ENCODE measurements around the gene OR56A5. TPM values are rescaled to one million over a fixed set of nuclear protein-coding genes. Genes with fewer than 3 reads are reported as not detected.

OR56A5 gene
- polyA plus RNA-seq, 12 donors, result not detected

- no peak for DNase-seq
These were observed 35.2 kb downstream of the OR56A5 start for GRCh38 chr11:5933116-5933515.

- no peak for DNase-seq
These were observed 35.6 kb downstream of the OR56A5 start for GRCh38 chr11:5932671-5933070.

GRCh38 chr11:5931061-5931460, 37.2 kb downstream of the OR56A5 start:
- no peak for DNase-seq

GRCh38 chr11:5930614-5931013, 37.7 kb downstream of the OR56A5 start:
- no peak for DNase-seq

- DNase-seq, result no peak
These were observed 38.5 kb downstream of the OR56A5 start for GRCh38 chr11:5929571-5930368.

- DNase-seq, result no peak
These were observed 39.5 kb downstream of the OR56A5 start for GRCh38 chr11:5928811-5929210.

- DNase-seq, result no peak
These were observed 40.0 kb downstream of the OR56A5 start for GRCh38 chr11:5928271-5928670.

- DNase-seq, result no peak
These were observed 44.5 kb downstream of the OR56A5 start for GRCh38 chr11:5923794-5924193.

- no peak for DNase-seq
These were observed 44.9 kb downstream of the OR56A5 start for GRCh38 chr11:5923427-5923776.

GRCh38 chr11:5922749-5923426, 45.4 kb downstream of the OR56A5 start:
- no peak for DNase-seq

Other genes with a start within 250 kb of the OR56A5 start
- not detected for gene OR56B1, start 232.0 kb downstream of the OR56A5 start, polyA plus RNA-seq (ENCODE audit: insufficient read length in 12 of 12)
- gene OR52N4, start 214.3 kb downstream of the OR56A5 start, polyA plus RNA-seq (ENCODE audit: insufficient read length in 12 of 12), result not detected
- not detected for gene OR52N5, start 185.1 kb downstream of the OR56A5 start, polyA plus RNA-seq (ENCODE audit: insufficient read length in 12 of 12)
- gene OR52N1, start 177.2 kb downstream of the OR56A5 start, polyA plus RNA-seq (ENCODE audit: insufficient read length in 12 of 12), result not detected
- gene OR52N2, start 159.6 kb downstream of the OR56A5 start, polyA plus RNA-seq (ENCODE audit: insufficient read length in 12 of 12), result not detected
- gene OR52E6, start 126.6 kb downstream of the OR56A5 start, polyA plus RNA-seq (ENCODE audit: insufficient read length in 12 of 12), result not detected
- gene OR52E8, start 110.8 kb downstream of the OR56A5 start, polyA plus RNA-seq (ENCODE audit: insufficient read length in 12 of 12), result not detected
- gene OR52E4, start 87.9 kb downstream of the OR56A5 start, polyA plus RNA-seq (ENCODE audit: insufficient read length in 12 of 12), result under 1 TPM in 1 of 12 donors, not detected in 11; 0.05 TPM
- gene OR52E5, start 75.3 kb downstream of the OR56A5 start, polyA plus RNA-seq (ENCODE audit: insufficient read length in 12 of 12), result not detected
- not detected for gene OR56A3, start 26.2 kb downstream of the OR56A5 start, polyA plus RNA-seq (ENCODE audit: insufficient read length in 12 of 12)
- gene OR52L1, start 18.5 kb upstream of the OR56A5 start, polyA plus RNA-seq (ENCODE audit: insufficient read length in 12 of 12), result not detected
- under 1 TPM in 2 of 12 donors, not detected in 10; 0.08 TPM for gene OR56A4, start 38.5 kb upstream of the OR56A5 start, polyA plus RNA-seq (ENCODE audit: insufficient read length in 12 of 12)
- not detected for gene OR56A1, start 62.3 kb upstream of the OR56A5 start, polyA plus RNA-seq (ENCODE audit: insufficient read length in 12 of 12)
- gene OR56B4, start 139.2 kb upstream of the OR56A5 start, polyA plus RNA-seq (ENCODE audit: insufficient read length in 12 of 12), result not detected
- gene OR52B2, start 201.8 kb upstream of the OR56A5 start, polyA plus RNA-seq (ENCODE audit: insufficient read length in 12 of 12), result not detected
- under 1 TPM in 1 of 12 donors, not detected in 11; 0.15 TPM for gene OR52W1, start 230.7 kb upstream of the OR56A5 start, polyA plus RNA-seq (ENCODE audit: insufficient read length in 12 of 12)
- under 1 TPM in 9 of 12 donors, not detected in 3; 0.11 to 0.58 (median 0.25) TPM for gene C11orf42, start 237.1 kb upstream of the OR56A5 start, polyA plus RNA-seq (ENCODE audit: insufficient read length in 12 of 12)